GM23338 (cell line): ENCODE measurements around the gene MSN. TPM values are rescaled to one million over a fixed set of nuclear protein-coding genes. Genes with fewer than 3 reads are reported as not detected.

ENCODE experiments used
- ATAC-seq: fragments of 200-7000 bp; cut with Tn5 transposase; 3 replicates; pipeline ENCODE4 v1.9.1; 2020
- DNase-seq: peaks from one replicate; pipeline ENCODE4 v3.0.0-alpha.2; 2015; ENCODE audit warnings: low spot score
- H2AFZ ChIP-seq: fragments of 200-600 bp; sonication (generic); 2 replicates; pipeline ENCODE4 v1.8.0; 2016; ENCODE audit warnings: antibody characterized with exemption, mild to moderate bottlenecking, moderate library complexity
- H3F3A ChIP-seq: fragments of 200-600 bp; sonication (generic); replicated peaks from 2 replicates; pipeline ENCODE4 v1.8.0; 2017; ENCODE audit warnings: antibody characterized with exemption, mixed run types, low read depth
- H3K27ac ChIP-seq: fragments of 200-600 bp; sonication (generic); 2 replicates; pipeline ENCODE4 v1.6.1; 2016; ENCODE audit warnings: low read depth
- H3K27me3 ChIP-seq: fragments of 200-600 bp; sonication (generic); 2 replicates; pipeline ENCODE4 v1.8.0; 2016; ENCODE audit warnings: mild to moderate bottlenecking, mixed run types, moderate library complexity; ENCODE audit not compliant: insufficient read depth
- H3K36me3 ChIP-seq: fragments of 200-600 bp; sonication (generic); 2 replicates; pipeline ENCODE4 v1.8.0; 2016; ENCODE audit warnings: mild to moderate bottlenecking; ENCODE audit not compliant: insufficient read depth
- H3K4me1 ChIP-seq: fragments of 200-600 bp; sonication (generic); 2 replicates; pipeline ENCODE4 v1.8.0; 2016; ENCODE audit warnings: mild to moderate bottlenecking, moderate library complexity; ENCODE audit not compliant: insufficient read depth
- H3K4me2 ChIP-seq: fragments of 200-600 bp; sonication (generic); 2 replicates; pipeline ENCODE4 v1.7.1; 2017; ENCODE audit warnings: mixed run types
- H3K4me3 ChIP-seq: fragments of 200-600 bp; sonication (generic); 2 replicates; pipeline ENCODE4 v1.6.1; 2016; ENCODE audit warnings: mixed run types
- H3K79me2 ChIP-seq: fragments of 200-600 bp; sonication (generic); replicated peaks from 2 replicates; pipeline ENCODE4 v1.8.0; 2017; ENCODE audit warnings: mild to moderate bottlenecking; ENCODE audit not compliant: insufficient read depth
- H3K9me2 ChIP-seq: fragments of 200-600 bp; sonication (generic); 2 replicates; pipeline ENCODE4 v1.8.0; 2017; ENCODE audit not compliant: insufficient read depth
- H4K20me1 ChIP-seq: fragments of 200-600 bp; sonication (generic); replicated peaks from 2 replicates; pipeline ENCODE4 v1.8.0; 2017; ENCODE audit warnings: mild to moderate bottlenecking; ENCODE audit not compliant: insufficient read depth
- H3K27ac Mint-ChIP-seq: 2 replicates; pipeline ENCODE4 v1.8.0; 2020; ENCODE audit warnings: inconsistent platforms, mild to moderate bottlenecking, moderate library complexity, mixed read lengths
- H3K27me3 Mint-ChIP-seq: 3 replicates; pipeline ENCODE4 v1.8.0; 2022; ENCODE audit warnings: low read depth, mild to moderate bottlenecking, moderate library complexity, mixed read lengths, inconsistent platforms; ENCODE audit not compliant: insufficient read depth, poor library complexity
- H3K36me3 Mint-ChIP-seq: 3 replicates; pipeline ENCODE4 v1.8.0; 2021; ENCODE audit warnings: low read depth, mild to moderate bottlenecking, inconsistent platforms, moderate library complexity, mixed read lengths
- H3K4me1 Mint-ChIP-seq: 3 replicates; pipeline ENCODE4 v1.8.0; 2020; ENCODE audit warnings: mild to moderate bottlenecking, inconsistent platforms, mixed read lengths
- H3K4me3 Mint-ChIP-seq: 3 replicates; pipeline ENCODE4 v1.8.0; 2021; ENCODE audit warnings: moderate library complexity, mild to moderate bottlenecking, inconsistent platforms, mixed read lengths
- H3K9me3 Mint-ChIP-seq: 3 replicates; pipeline ENCODE4 v1.8.0; 2020; ENCODE audit warnings: moderate library complexity, mild to moderate bottlenecking, inconsistent platforms, mixed read lengths
- CREB1 ChIP-seq: fragments of 250-450 bp; sonication (Bioruptor Pico); IDR thresholded peaks from 2 replicates; pipeline ENCODE4 v1.5.0; 2020; ENCODE audit warnings: low read depth, mild to moderate bottlenecking, moderate library complexity
- NANOG ChIP-seq: IDR thresholded peaks from 2 replicates; pipeline ENCODE4 v1.6.1; 2016; ENCODE audit warnings: antibody characterized with exemption, borderline replicate concordance
- STAT1 ChIP-seq: IDR thresholded peaks from one replicate; pipeline ENCODE4 v1.6.1; 2016; ENCODE audit warnings: antibody characterized with exemption; ENCODE audit not compliant: unreplicated experiment
- polyA plus RNA-seq: library from polyadenylated mRNA; unstranded; fragments of >200 nt; fragmentation: Nextera tagmentation; extraction: Ambion mirVana; gene quantifications from 2 replicates; pipeline ENCODE4 v1.2.1, GENCODE V29; 2016
- total RNA-seq: library from RNA; depleted of rRNA; stranded (reverse); fragments of >200 nt; shearing (Covaris generic); gene quantifications from 2 replicates; pipeline ENCODE4 v1.2.3, GENCODE V29; 2014
- TF ChIP-seq, protein P1 (sequence below), 2 experiments: fragments of 200-600 bp in 1 of 2; sonication (generic) in 1 of 2; conservative IDR thresholded peaks; 2 replicates each; pipeline versions ENCODE4 v1.5.1 to v1.6.1; 2016 to 2017; ENCODE audit warnings: antibody characterized with exemption in 2 of 2, low read depth in 2 of 2, mild to moderate bottlenecking in 2 of 2, moderate library complexity in 1 of 2
- TF ChIP-seq, protein P2 (sequence below): IDR thresholded peaks from 2 replicates; pipeline ENCODE4 v1.6.1; 2016; ENCODE audit warnings: antibody characterized with exemption
- TF ChIP-seq, protein P3 (sequence below): fragments of 250-450 bp; sonication (Bioruptor Pico); IDR thresholded peaks from 2 replicates; pipeline ENCODE4 v1.5.0; 2020; ENCODE audit warnings: mild to moderate bottlenecking, moderate library complexity
- TF ChIP-seq, protein P4 (sequence below): IDR thresholded peaks from one replicate; pipeline ENCODE4 v1.6.1; 2018; ENCODE audit warnings: antibody characterized with exemption; ENCODE audit not compliant: unreplicated experiment

MSN gene
- total and polyA plus RNA-seq, 2 experiments from 2014 or later, result 49.2 to 120 TPM

DNA sequence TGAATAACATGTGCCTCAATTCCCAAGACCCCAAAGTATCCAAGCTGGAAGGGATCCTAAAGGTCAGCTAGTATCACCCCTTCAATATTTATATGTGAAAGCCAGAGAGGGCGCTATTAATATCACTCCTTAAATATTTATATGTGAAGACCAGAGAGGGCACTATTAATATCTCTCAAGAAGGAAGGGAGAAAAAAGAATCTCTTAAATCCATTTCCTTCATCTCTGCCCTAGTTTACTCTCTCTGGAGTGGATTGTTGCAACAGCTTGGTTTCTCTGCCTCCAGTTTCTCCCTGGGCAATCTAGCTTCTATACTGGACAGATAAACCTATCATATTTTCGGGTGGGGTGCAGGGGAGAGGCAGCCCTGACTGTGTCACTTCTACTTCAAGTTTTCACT is 31.6 kb upstream of the MSN start:
- no peaks in the 10 kb centered on the region for H3K79me2 ChIP-seq

More for the DNA sequence above, 31.6 kb upstream of the MSN start:
- Histone ChIP-seq H3K4me2 (no peak overlapping the region), H3K4me1 (no peaks in the 10 kb centered on the region), H4K20me1 (no peaks in the 10 kb centered on the region), H3K27ac (no peak overlapping the region), H3K36me3 (no peaks in the 10 kb centered on the region), H2AFZ (no peak overlapping the region), H3K27me3 (no peaks in the 10 kb centered on the region), H3K4me3 (no peak overlapping the region), H3F3A (no peaks in the 10 kb centered on the region), H3K9me2 (no peaks in the 10 kb centered on the region)
- no peak overlapping the region for H3K4me3 Mint-ChIP-seq
- H3K27ac Mint-ChIP-seq, result no peak overlapping the region
- H3K27me3 Mint-ChIP-seq, result peaks cover 2% of the 10 kb centered on the region
- no peaks in the 10 kb centered on the region; the same call in 2 of the 3 replicates for H3K9me3 Mint-ChIP-seq
- TF ChIP-seq, protein P1, sequence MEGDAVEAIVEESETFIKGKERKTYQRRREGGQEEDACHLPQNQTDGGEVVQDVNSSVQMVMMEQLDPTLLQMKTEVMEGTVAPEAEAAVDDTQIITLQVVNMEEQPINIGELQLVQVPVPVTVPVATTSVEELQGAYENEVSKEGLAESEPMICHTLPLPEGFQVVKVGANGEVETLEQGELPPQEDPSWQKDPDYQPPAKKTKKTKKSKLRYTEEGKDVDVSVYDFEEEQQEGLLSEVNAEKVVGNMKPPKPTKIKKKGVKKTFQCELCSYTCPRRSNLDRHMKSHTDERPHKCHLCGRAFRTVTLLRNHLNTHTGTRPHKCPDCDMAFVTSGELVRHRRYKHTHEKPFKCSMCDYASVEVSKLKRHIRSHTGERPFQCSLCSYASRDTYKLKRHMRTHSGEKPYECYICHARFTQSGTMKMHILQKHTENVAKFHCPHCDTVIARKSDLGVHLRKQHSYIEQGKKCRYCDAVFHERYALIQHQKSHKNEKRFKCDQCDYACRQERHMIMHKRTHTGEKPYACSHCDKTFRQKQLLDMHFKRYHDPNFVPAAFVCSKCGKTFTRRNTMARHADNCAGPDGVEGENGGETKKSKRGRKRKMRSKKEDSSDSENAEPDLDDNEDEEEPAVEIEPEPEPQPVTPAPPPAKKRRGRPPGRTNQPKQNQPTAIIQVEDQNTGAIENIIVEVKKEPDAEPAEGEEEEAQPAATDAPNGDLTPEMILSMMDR (conservative IDR thresholded peaks at IDR 0.05; ENCODE audit: low read depth in 2 of 2), result no peak
- TF ChIP-seq STAT1 (no peak), CREB1 (CRISPR knock-in tag) (no peak), NANOG (no peak)
- TF ChIP-seq, protein P2, sequence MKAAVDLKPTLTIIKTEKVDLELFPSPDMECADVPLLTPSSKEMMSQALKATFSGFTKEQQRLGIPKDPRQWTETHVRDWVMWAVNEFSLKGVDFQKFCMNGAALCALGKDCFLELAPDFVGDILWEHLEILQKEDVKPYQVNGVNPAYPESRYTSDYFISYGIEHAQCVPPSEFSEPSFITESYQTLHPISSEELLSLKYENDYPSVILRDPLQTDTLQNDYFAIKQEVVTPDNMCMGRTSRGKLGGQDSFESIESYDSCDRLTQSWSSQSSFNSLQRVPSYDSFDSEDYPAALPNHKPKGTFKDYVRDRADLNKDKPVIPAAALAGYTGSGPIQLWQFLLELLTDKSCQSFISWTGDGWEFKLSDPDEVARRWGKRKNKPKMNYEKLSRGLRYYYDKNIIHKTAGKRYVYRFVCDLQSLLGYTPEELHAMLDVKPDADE, result no peak
- TF ChIP-seq, protein P3, sequence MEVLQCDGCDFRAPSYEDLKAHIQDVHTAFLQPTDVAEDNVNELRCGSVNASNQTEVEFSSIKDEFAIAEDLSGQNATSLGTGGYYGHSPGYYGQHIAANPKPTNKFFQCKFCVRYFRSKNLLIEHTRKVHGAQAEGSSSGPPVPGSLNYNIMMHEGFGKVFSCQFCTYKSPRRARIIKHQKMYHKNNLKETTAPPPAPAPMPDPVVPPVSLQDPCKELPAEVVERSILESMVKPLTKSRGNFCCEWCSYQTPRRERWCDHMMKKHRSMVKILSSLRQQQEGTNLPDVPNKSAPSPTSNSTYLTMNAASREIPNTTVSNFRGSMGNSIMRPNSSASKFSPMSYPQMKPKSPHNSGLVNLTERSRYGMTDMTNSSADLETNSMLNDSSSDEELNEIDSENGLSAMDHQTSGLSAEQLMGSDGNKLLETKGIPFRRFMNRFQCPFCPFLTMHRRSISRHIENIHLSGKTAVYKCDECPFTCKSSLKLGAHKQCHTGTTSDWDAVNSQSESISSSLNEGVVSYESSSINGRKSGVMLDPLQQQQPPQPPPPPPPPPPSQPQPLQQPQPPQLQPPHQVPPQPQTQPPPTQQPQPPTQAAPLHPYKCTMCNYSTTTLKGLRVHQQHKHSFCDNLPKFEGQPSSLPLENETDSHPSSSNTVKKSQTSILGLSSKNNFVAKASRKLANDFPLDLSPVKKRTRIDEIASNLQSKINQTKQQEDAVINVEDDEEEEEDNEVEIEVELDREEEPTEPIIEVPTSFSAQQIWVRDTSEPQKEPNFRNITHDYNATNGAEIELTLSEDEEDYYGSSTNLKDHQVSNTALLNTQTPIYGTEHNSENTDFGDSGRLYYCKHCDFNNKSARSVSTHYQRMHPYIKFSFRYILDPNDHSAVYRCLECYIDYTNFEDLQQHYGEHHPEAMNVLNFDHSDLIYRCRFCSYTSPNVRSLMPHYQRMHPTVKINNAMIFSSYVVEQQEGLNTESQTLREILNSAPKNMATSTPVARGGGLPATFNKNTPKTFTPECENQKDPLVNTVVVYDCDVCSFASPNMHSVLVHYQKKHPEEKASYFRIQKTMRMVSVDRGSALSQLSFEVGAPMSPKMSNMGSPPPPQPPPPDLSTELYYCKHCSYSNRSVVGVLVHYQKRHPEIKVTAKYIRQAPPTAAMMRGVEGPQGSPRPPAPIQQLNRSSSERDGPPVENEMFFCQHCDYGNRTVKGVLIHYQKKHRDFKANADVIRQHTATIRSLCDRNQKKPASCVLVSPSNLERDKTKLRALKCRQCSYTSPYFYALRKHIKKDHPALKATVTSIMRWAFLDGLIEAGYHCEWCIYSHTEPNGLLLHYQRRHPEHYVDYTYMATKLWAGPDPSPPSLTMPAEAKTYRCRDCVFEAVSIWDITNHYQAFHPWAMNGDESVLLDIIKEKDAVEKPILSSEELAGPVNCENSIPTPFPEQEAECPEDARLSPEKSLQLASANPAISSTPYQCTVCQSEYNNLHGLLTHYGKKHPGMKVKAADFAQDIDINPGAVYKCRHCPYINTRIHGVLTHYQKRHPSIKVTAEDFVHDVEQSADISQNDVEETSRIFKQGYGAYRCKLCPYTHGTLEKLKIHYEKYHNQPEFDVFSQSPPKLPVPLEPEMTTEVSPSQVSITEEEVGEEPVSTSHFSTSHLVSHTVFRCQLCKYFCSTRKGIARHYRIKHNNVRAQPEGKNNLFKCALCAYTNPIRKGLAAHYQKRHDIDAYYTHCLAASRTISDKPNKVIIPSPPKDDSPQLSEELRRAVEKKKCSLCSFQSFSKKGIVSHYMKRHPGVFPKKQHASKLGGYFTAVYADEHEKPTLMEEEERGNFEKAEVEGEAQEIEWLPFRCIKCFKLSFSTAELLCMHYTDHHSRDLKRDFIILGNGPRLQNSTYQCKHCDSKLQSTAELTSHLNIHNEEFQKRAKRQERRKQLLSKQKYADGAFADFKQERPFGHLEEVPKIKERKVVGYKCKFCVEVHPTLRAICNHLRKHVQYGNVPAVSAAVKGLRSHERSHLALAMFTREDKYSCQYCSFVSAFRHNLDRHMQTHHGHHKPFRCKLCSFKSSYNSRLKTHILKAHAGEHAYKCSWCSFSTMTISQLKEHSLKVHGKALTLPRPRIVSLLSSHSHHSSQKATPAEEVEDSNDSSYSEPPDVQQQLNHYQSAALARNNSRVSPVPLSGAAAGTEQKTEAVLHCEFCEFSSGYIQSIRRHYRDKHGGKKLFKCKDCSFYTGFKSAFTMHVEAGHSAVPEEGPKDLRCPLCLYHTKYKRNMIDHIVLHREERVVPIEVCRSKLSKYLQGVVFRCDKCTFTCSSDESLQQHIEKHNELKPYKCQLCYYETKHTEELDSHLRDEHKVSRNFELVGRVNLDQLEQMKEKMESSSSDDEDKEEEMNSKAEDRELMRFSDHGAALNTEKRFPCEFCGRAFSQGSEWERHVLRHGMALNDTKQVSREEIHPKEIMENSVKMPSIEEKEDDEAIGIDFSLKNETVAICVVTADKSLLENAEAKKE (CRISPR knock-in tag), result no peak
- TF ChIP-seq, protein P4, sequence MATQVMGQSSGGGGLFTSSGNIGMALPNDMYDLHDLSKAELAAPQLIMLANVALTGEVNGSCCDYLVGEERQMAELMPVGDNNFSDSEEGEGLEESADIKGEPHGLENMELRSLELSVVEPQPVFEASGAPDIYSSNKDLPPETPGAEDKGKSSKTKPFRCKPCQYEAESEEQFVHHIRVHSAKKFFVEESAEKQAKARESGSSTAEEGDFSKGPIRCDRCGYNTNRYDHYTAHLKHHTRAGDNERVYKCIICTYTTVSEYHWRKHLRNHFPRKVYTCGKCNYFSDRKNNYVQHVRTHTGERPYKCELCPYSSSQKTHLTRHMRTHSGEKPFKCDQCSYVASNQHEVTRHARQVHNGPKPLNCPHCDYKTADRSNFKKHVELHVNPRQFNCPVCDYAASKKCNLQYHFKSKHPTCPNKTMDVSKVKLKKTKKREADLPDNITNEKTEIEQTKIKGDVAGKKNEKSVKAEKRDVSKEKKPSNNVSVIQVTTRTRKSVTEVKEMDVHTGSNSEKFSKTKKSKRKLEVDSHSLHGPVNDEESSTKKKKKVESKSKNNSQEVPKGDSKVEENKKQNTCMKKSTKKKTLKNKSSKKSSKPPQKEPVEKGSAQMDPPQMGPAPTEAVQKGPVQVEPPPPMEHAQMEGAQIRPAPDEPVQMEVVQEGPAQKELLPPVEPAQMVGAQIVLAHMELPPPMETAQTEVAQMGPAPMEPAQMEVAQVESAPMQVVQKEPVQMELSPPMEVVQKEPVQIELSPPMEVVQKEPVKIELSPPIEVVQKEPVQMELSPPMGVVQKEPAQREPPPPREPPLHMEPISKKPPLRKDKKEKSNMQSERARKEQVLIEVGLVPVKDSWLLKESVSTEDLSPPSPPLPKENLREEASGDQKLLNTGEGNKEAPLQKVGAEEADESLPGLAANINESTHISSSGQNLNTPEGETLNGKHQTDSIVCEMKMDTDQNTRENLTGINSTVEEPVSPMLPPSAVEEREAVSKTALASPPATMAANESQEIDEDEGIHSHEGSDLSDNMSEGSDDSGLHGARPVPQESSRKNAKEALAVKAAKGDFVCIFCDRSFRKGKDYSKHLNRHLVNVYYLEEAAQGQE, result no peak
- H3K36me3 Mint-ChIP-seq, result no peaks in the 10 kb centered on the region
- no peak for ATAC-seq
- H3K4me1 Mint-ChIP-seq, result no peaks in the 10 kb centered on the region
- DNase-seq, result no peak
